ENCODE data around the gene SMARCAL1. TPM values are rescaled to one million over a fixed set of nuclear protein-coding genes. Genes with fewer than 3 reads are reported as not detected.

Gene SMARCAL1
- total RNA-seq, 1 donor from 2014 or later: 33.7 TPM

GRCh38 chr2:216392945-216393840 lies 19.1 kb upstream of the SMARCAL1 start:
- DNase-seq (ENCODE audit: low spot score): no peak

DNA sequence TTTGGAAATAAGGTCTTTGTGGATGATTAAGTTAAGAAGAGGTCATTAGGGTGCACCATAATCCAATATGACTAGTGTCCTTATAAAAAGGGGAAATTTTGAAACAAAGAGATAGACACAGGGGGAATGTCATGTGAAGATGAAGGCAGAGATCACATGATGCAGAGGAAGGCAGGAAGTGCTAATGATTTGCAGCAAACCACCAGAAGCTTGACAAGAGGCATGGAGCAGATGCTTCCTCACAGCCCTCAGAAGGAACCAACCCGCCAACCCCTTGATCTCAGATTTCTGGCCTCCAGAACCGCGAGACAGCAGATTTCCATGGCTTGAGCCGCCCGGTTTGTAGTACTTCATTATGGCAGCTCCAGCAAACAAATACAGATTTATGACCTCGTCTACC lies 17.4 kb upstream of the SMARCAL1 start:
- no peak for DNase-seq (ENCODE audit: low spot score)

- no peak for DNase-seq (ENCODE audit: low spot score)
These were observed 12.7 kb upstream of the SMARCAL1 start for GRCh38 chr2:216399621-216400020.

DNA sequence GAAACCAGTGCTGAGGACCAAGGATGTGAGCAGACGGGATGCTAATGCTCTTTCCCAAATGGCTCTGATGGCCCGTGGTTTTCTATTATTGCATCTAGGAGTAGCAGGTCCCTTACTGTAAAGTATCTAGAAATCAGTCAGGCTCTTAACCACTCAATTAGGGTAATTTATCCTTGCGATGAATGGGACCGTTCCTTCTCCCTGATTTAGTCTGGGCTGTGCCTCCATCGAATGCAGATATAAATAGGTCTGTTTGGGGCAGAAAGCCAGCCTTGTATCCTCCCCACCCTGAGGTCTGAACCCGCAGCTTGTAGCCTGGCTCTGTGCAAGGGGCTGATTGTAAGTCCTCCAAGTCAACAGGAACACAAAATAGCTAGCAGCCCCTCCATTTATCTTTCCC lies 9.5 kb upstream of the SMARCAL1 start:
- DNase-seq (ENCODE audit: low spot score): no peak

GRCh38 chr2:216404010-216404618 lies 8.2 kb upstream of the SMARCAL1 start:
- no peak for DNase-seq (ENCODE audit: low spot score)

- DNase-seq (ENCODE audit: low spot score): no peak
These were observed 6.7 kb upstream of the SMARCAL1 start for GRCh38 chr2:216405588-216405987.

- no peak for DNase-seq (ENCODE audit: low spot score)
These were observed 5.5 kb upstream of the SMARCAL1 start for GRCh38 chr2:216406826-216407225.

- DNase-seq (ENCODE audit: low spot score): no peak
These were observed 3.6 kb upstream of the SMARCAL1 start for GRCh38 chr2:216408426-216409290.

GRCh38 chr2:216410550-216410949 lies 1.7 kb upstream of the SMARCAL1 start:
- no peak for DNase-seq (ENCODE audit: low spot score)

GRCh38 chr2:216413882-216414281 lies 1.6 kb downstream of the SMARCAL1 start:
- DNase-seq (ENCODE audit: low spot score): no peak

DNA sequence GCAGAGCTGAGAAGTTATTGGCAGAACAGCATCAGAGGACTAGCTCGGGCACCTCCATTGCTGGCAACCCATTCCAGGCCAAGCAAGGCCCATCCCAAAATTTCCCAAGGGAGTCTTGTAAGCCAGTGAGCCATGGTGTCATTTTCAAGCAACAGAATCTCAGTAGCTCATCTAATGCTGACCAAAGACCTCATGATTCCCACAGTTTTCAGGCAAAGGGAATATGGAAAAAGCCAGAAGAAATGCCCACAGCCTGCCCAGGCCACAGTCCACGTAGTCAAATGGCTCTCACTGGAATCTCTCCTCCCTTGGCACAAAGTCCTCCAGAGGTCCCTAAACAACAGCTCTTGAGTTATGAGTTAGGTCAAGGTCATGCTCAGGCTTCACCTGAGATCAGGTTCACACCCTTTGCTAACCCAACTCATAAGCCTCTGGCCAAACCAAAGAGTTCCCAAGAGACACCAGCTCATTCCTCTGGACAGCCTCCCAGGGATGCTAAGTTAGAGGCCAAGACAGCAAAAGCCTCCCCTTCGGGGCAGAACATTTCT lies 2.6 kb downstream of the SMARCAL1 start:
- DNase-seq (ENCODE audit: low spot score): no peak

- no peak for DNase-seq (ENCODE audit: low spot score)
These were observed 3.3 kb downstream of the SMARCAL1 start for GRCh38 chr2:216415541-216415940.

DNA sequence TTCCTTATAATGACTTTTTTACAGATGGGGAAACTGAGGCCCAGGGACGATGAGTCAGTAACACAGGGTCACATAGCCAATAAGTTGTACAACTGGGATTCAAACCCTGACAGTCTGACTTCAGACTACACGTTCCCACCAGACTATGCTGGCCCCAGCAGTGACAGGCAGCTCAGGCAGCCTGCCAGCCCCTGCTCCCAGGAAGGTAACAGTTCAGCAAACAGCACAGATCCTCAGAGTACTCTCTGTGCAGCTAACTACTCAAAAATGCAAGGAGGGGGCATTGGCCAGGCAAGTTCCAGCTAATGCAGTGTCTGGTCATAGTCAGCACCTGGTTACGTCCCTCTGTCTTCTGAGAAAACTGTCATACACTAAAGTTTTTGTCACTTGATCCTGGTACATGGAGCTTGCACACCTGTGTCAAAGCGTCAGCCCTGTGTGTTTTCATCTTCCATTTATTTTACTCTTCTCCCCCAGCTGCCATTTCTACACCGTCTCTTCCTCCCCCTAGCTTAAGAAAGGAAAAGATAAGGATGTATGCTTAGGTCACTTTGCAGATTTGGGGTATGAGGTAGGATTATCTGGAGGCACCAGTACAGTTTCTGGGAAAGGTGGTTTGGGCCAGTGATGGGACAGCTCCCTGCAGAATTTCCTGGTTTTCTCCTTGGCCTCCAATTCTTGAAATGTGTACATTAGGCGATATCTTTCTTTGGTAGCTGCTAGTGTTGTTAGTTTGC lies 4.5 kb downstream of the SMARCAL1 start:
- no peak for DNase-seq (ENCODE audit: low spot score)

- DNase-seq (ENCODE audit: low spot score): no peak
These were observed 6.7 kb downstream of the SMARCAL1 start for GRCh38 chr2:216418981-216419380.

DNA sequence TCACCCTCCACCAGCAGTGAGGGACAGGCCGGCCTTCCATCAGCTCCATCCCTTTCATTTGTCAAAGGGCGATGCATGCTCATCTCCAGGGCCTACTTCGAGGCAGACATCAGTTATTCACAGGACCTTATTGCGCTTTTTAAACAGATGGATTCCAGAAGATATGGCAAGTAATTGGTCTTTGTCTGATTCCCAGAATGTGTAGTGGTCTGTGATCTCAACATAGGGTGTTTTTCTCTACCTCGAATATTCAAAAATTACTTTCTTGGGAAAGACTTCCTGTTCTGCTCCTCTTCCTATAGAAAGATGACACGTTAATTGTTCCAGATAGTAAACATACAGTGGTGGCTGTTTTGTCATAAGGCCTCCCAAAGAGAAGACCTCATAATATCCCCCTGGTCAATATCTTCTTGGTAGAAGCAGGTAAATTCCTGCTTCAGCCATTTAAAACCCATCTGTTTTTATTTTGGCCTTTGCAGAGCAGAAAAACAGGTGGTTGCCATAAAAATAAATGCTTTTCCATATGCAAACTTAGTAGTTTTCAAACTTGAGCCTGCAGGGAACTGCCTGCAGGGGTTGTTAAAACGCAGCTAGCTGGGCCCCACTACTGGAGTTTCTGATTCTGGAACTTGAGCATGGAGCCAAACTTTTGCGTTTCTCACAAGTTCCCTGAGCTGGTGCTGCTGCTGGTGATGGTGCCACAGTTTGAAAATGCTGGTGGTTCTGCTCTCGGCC lies 8.2 kb downstream of the SMARCAL1 start:
- no peak for DNase-seq (ENCODE audit: low spot score)

GRCh38 chr2:216423071-216423470 lies 10.8 kb downstream of the SMARCAL1 start:
- no peak for DNase-seq (ENCODE audit: low spot score)

GRCh38 chr2:216424274-216424673 lies 12.0 kb downstream of the SMARCAL1 start:
- no peak for DNase-seq (ENCODE audit: low spot score)

- DNase-seq (ENCODE audit: low spot score): no peak
These were observed 12.9 kb downstream of the SMARCAL1 start for GRCh38 chr2:216425008-216425787.

- DNase-seq (ENCODE audit: low spot score): peak; percentile 83
These were observed 14.0 kb downstream of the SMARCAL1 start for GRCh38 chr2:216426166-216426777.

All from umbilical cord (tissue), 2 donors.